Fibroblast of lung (primary cell): Measurements from ENCODE around the gene ZEB2. TPM values are rescaled to one million over a fixed set of nuclear protein-coding genes. Genes with fewer than 3 reads are reported as not detected.

Experiments
- DNase-seq, 2 donors: peaks; one replicate each; pipeline versions ENCODE4 v3.0.0 to v3.0.0-alpha.2; 2010; ENCODE audit warnings: low read depth in 2 of 2
- H2AFZ ChIP-seq: 2 replicates; pipeline ENCODE4 v1.5.1; 2012; ENCODE audit warnings: low read length, control low read depth, inconsistent platforms
- H3K27ac ChIP-seq: 2 replicates; pipeline ENCODE4 v1.5.1; 2011; ENCODE audit warnings: low read length, control low read depth; ENCODE audit not compliant: insufficient read depth
- H3K27me3 ChIP-seq: 2 replicates; pipeline ENCODE4 v1.5.1; 2011; ENCODE audit warnings: mild to moderate bottlenecking, low read length; ENCODE audit not compliant: control insufficient read depth, insufficient read depth
- H3K36me3 ChIP-seq: 2 replicates; pipeline ENCODE4 v1.5.1; 2011; ENCODE audit warnings: low read length; ENCODE audit not compliant: control insufficient read depth, insufficient read depth
- H3K4me1 ChIP-seq: 2 replicates; pipeline ENCODE4 v1.5.1; 2011; ENCODE audit warnings: low read length; ENCODE audit not compliant: control insufficient read depth, insufficient read depth; ENCODE audit errors: extremely low read depth
- H3K4me2 ChIP-seq: 2 replicates; pipeline ENCODE4 v1.5.1; 2011; ENCODE audit warnings: low read length, control low read depth; ENCODE audit not compliant: insufficient read depth; ENCODE audit errors: extremely low read depth
- H3K4me3 ChIP-seq, 4 experiments: fragments of 200-600 bp in 1 of 4; sonication (generic) in 1 of 4; replicated peaks in 1 of 4; 2 replicates each; pipeline ENCODE4 v1.5.1; 2011 to 2016; ENCODE audit warnings: low read length in 4 of 4, low read depth in 3 of 4, mild to moderate bottlenecking in 3 of 4, control low read depth in 2 of 4, inconsistent platforms in 1 of 4, mixed read lengths in 1 of 4; ENCODE audit not compliant: insufficient read depth in 1 of 4; ENCODE audit errors: control extremely low read depth in 1 of 4
- H3K79me2 ChIP-seq: 2 replicates; pipeline ENCODE4 v1.5.1; 2012; ENCODE audit warnings: mild to moderate bottlenecking, low read length, inconsistent platforms; ENCODE audit not compliant: control insufficient read depth, insufficient read depth
- H3K9ac ChIP-seq: 2 replicates; pipeline ENCODE4 v1.5.1; 2011; ENCODE audit warnings: mild to moderate bottlenecking, low read length, control low read depth; ENCODE audit not compliant: insufficient read depth
- H3K9me3 ChIP-seq: 2 replicates; pipeline ENCODE4 v1.5.1; 2012; ENCODE audit warnings: low read depth, low read length; ENCODE audit not compliant: control insufficient read depth, insufficient read depth
- H4K20me1 ChIP-seq: 2 replicates; pipeline ENCODE4 v1.5.1; 2011; ENCODE audit warnings: low read length; ENCODE audit not compliant: control insufficient read depth, insufficient read depth; ENCODE audit errors: extremely low read depth
- CTCF ChIP-seq, 2 donors: IDR thresholded peaks in 1 of 2; conservative IDR thresholded peaks in 1 of 2; 1 replicate in 1 of 2; 2 replicates in 1 of 2; pipeline ENCODE4 v1.5.1; 2011 to 2012; ENCODE audit warnings: low read length in 2 of 2, control low read depth in 1 of 2, inconsistent platforms in 1 of 2, low read depth in 1 of 2, mild to moderate bottlenecking in 1 of 2
- EZH2 ChIP-seq: IDR thresholded peaks from 2 replicates; pipeline ENCODE4 v1.5.1; 2012; ENCODE audit warnings: low read length, control low read depth, mild to moderate bottlenecking; ENCODE audit errors: missing control alignments
- polyA plus RNA-seq, 2 donors: library from polyadenylated mRNA; depleted of rRNA in 1 of 2; stranded (reverse) in 1 of 2; unstranded in 1 of 2; fragments of >200 nt; gene quantifications; 2 replicates each; pipeline ENCODE4 v1.2.1, GENCODE V29; 2011 to 2012; ENCODE audit warnings: missing spikeins in 1 of 2
- total RNA-seq: library from RNA; depleted of rRNA; stranded (reverse); fragments of >200 nt; gene quantifications from 2 replicates; pipeline ENCODE4 v1.2.1, GENCODE V29; 2014

ZEB2 gene
- total and polyA plus RNA-seq, 2 donors (not counting 1 experiment from before 2014, with no cell fraction given), result 91.0 to 130 TPM

- Histone ChIP-seq H3K4me2 (no peak overlapping the region), H2AFZ (no peak overlapping the region), H3K27ac (no peak overlapping the region)
Observed at GRCh38 chr2:144350151-144350802, 169.6 kb downstream of the ZEB2 start.

GRCh38 chr2:144349674-144350073 lies 170.2 kb downstream of the ZEB2 start:
- Histone ChIP-seq H3K36me3 (no peaks in the 10 kb centered on the region), H4K20me1 (no peaks in the 10 kb centered on the region), H3K79me2 (no peaks in the 10 kb centered on the region), H2AFZ (no peak overlapping the region), H3K9me3 (no peaks in the 10 kb centered on the region), H3K4me1 (no peaks in the 10 kb centered on the region), H3K27me3 (no peaks in the 10 kb centered on the region), H3K4me3 (no peak overlapping the region), H3K9ac (no peak overlapping the region), H3K4me2 (no peak overlapping the region), H3K27ac (no peak overlapping the region)
- DNase-seq, result no peak
- TF ChIP-seq CTCF (conservative IDR thresholded peaks at IDR 0.05 in 1 of 2, IDR thresholded peaks at IDR 0.05 in 1 of 2; ENCODE audit: low read depth in 1 of 2, low read length in 2 of 2) (no peak), EZH2 (no peak)

More at GRCh38 chr2:144350151-144350802, 169.6 kb downstream of the ZEB2 start:
- no peaks in the 10 kb centered on the region for H3K79me2 ChIP-seq
- no peak overlapping the region for H3K4me3 ChIP-seq
- H4K20me1 ChIP-seq, result no peaks in the 10 kb centered on the region
- peak; percentile 18 to 80 for DNase-seq
- H3K36me3 ChIP-seq, result no peaks in the 10 kb centered on the region
- H3K27me3 ChIP-seq, result no peaks in the 10 kb centered on the region
- no peaks in the 10 kb centered on the region for H3K9me3 ChIP-seq
- no peak overlapping the region for H3K9ac ChIP-seq
- no peak for TF ChIP-seq CTCF (conservative IDR thresholded peaks at IDR 0.05 in 1 of 2, IDR thresholded peaks at IDR 0.05 in 1 of 2; ENCODE audit: low read depth in 1 of 2, low read length in 2 of 2)
- no peak for TF ChIP-seq EZH2
- no peaks in the 10 kb centered on the region for H3K4me1 ChIP-seq

GRCh38 chr2:144348846-144349245 lies 171.1 kb downstream of the ZEB2 start:
- Histone ChIP-seq H3K4me1 (no peaks in the 10 kb centered on the region), H3K9ac (no peak overlapping the region), H3K9me3 (no peaks in the 10 kb centered on the region), H3K27me3 (no peaks in the 10 kb centered on the region), H2AFZ (peak overlapping the region; percentile 40), H3K36me3 (no peaks in the 10 kb centered on the region), H3K4me2 (no peak overlapping the region), H3K27ac (no peak overlapping the region), H3K4me3 (no peak overlapping the region), H3K79me2 (no peaks in the 10 kb centered on the region), H4K20me1 (no peaks in the 10 kb centered on the region)
- TF ChIP-seq EZH2 (no peak), CTCF (conservative IDR thresholded peaks at IDR 0.05 in 1 of 2, IDR thresholded peaks at IDR 0.05 in 1 of 2; ENCODE audit: low read depth in 1 of 2, low read length in 2 of 2) (no peak)
- no peak for DNase-seq
